ENCODE data around the gene AQP2. TPM values are rescaled to one million over a fixed set of nuclear protein-coding genes. Genes with fewer than 3 reads are reported as not detected.

Gene AQP2
- polyA plus RNA-seq, 3 donors: 0.06 TPM; not detected in 2

DNA sequence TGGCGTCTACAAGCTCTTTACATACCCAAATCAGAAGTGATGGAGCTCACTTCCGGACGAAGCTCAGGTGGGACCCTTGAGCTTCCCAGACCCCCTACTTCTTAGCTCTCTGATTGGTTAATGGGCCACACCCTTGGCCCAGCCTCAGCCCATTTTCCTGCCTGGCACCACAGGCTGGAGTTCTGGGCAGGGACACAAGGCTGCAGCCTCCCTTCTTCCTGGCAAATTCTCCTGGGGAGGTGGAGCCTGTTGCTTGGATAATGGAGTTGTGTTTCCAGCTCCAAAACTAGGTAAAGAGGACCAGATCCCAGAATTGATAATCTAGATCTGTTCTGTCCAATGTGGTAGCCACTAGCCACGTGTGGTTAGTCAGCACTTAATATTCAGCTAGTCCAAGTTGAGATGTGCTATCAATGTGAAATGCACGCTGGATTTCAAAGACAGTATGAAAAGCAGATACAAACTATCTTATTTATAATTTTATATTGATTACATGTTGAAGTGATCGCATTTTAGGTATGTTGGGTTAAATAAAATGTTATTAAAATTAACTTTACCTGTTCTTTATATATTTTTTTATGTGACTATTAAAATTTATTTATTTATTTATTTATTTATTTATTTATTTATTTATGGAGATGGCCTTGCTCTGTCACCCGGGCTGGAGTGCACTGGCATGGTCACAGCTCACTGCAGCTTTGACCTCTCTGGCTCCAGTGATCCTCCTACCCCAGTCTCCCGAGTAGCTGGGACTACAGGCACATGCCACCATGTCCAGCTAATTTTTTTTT lies 34.2 kb upstream of the AQP2 start:
- no peak overlapping the region for H3K27ac ChIP-seq (ENCODE audit: low read depth, low read length)
- WGBS, 3 donors: 79 to 85% (median 80%) methylated on average over 8 of the region's 8 CpGs

DNA sequence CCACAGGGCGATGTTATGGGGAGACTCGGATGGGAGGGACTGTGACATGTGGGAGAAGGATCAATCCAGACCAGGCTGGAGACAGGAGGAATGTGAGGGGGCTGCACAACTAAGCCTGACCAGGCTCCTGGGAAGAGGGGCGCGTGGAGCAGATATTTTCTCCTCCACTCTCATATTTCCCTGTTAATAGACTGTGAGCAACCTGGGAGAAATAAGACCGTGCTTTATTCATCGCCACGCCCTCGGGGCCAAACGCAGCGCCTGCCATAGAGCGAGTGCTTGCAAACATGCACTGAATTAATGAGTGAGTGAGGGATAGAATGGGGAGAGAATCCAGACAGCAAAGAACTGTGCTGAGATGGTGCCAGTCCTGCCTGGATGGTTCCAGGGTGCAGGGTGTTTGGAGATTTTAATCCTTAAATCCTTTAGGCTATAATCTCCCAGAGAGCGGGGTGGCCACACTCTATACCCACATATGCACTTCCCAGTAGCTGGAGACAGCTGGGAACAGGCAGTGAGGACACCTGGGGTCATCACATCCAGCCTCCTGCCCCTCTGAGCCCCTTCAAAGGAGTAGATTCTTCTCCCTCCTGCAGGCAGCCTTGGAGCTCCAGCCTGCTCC lies 33.3 kb upstream of the AQP2 start:
- H3K27ac ChIP-seq (ENCODE audit: low read depth, low read length): no peak overlapping the region
- WGBS, 3 donors: 87 to 91% (median 91%) methylated on average over 12 of the region's 12 CpGs

DNA sequence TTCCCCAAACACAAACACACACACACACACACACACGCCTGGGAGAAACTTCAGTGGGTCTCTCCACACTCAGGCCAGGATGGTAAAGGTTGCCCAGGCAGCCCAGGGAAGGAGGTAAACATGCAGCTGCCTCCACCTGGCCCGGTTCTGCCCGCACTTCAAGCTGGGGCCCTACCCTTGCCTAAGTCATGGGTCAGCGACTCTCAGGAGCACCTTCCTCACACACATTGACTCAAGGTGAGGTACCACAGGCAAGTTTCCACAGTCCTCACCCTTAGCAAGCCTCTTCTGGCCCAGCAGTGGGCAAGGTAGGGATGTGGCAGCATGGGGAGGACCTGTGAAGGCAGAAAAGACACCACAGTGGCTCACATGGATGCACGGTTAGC lies 32.8 kb upstream of the AQP2 start:
- WGBS, 3 donors: 90 to 92% (median 91%) methylated on average over 5 of the region's 5 CpGs
- no peak overlapping the region for H3K27ac ChIP-seq (ENCODE audit: low read depth, low read length)

DNA sequence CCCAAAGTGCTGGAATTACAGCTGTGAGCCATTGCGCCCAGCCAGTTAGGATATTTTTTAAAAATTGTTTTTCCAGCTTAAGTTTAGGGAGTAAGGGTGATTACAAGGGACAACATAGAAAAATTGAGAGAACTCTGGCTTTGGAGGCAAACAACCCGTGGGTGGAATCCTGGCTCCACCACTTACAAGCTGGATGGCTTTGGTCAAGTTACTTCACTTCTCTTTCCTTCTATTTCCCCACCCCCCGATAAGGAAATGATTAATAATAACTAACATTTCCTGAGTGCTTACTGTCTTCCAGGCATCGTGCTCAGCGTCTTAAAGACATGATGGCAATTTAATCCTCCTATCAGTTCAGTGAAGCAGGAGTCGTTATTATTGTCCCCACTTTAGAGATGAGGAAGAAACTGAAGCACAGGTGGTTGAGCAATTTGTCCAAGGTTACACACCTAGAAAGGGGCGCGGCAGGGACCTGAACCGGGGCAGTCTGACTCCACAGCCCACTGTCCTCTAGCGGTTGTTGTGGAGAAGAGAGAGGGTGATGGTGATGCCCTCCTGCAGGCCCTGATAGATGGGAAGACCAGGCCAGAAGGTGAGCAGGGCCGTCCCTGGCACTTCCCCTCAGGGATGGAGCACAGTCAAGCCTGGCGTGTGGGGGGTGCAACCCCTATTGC lies 30.2 kb upstream of the AQP2 start:
- no peak overlapping the region for H3K27ac ChIP-seq (ENCODE audit: low read depth, low read length)
- WGBS, 3 donors: 41 to 67% (median 46%) methylated on average over 12 of the region's 12 CpGs

DNA sequence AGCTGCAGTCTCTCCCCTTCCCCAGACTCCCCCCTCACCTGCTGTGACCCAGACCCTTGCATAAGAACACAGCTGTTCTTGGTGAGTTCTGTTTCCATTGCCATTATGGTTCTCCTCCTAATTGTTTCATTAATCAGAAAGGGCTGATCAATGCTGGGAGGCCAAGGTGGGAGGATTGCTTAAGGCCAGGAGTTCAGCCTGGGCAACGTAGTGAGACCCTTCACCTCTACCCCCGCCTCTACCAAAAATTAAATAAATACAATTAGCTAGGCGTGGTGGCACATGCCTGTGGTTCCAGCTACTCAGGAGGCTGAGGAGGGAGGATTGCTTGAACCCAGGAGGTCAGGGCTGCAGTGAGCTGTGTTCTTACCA lies 29.6 kb upstream of the AQP2 start:
- H3K27ac ChIP-seq (ENCODE audit: low read depth, low read length): no peak overlapping the region
- 80 to 87% (median 83%) methylated on average over 3 of the region's 3 CpGs for WGBS, 3 donors

DNA sequence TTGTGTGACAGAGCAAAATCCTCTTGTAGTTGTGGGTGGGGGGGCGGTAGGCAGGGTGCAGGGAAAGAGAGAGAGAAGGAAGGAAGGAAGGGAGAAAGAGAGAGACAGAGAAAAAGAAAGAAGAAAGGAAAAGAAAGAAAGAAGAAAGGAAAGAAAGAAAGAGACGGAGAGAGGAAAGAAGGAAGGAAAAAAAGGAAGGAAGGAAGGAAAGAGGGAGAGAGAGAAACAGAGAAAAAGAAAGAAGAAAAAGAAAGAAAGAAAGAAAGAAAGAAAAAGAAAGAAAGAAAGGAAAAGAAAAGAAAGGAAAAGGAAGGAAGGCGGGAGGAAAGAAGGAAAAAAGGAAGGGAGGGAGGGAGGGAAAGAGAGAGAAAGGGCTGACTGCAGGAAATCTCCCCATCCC lies 29.2 kb upstream of the AQP2 start:
- no peak overlapping the region for H3K27ac ChIP-seq (ENCODE audit: low read depth, low read length)
- WGBS, 3 donors: 65 to 71% (median 66%) methylated on average over 3 of the region's 3 CpGs

DNA sequence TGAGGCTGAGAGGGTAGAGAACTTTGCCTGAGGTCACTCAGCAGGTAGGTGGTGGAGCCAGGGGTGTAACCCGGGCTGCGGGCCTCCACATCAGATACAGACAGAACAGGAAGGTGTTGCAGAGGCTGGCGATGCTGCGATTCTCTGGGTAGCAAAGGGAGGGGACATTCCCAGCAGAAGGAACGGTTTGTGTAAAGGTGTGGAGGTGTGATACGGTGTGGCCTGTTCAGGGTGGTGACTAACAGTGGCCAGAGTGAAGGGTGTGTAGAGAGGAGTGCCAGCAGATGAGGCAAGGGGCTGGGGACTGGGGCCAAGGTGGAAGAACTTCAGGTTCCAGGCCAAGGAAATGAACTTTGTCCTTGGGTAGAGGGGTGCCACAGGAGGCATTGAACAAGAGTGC lies 28.6 kb upstream of the AQP2 start:
- H3K27ac ChIP-seq (ENCODE audit: low read depth, low read length): no peak overlapping the region
- WGBS, 3 donors: 59 to 80% (median 74%) methylated on average over 6 of the region's 6 CpGs

DNA sequence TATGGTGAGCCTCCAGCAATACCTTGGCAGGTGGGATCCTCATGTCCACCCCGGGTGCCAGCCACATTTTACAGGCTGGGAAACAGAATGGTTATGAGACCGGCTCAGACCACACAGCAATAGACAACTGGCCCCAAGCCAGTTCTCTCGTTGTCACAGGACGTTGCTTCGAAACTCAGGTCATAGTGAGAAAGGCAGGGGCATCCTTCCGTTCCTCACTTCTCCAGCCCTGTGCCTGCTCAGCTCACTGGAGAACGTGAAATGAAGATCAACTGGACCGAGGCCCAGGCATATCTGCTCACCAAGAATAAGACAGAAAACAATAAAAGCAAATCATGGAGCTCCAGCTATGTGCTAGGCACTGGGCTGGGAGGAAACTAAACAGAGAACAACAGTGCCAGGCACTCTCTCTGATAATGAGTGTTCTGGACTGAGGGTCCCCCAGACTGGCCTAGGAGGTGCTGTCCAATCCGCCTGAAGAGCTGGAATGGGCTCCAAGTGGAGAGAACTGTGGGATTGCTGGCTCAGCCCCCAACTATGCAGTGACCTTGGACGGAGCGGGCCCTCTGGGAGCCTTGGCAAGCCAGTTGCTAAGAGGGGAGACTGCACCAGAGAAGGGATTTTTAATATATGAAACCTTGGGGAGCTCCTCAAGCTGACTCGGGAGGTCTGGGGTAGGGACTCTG lies 28.0 kb upstream of the AQP2 start:
- H3K27ac ChIP-seq (ENCODE audit: low read depth, low read length): no peak overlapping the region
- WGBS, 3 donors: 59 to 65% (median 62%) methylated on average over 12 of the region's 12 CpGs

DNA sequence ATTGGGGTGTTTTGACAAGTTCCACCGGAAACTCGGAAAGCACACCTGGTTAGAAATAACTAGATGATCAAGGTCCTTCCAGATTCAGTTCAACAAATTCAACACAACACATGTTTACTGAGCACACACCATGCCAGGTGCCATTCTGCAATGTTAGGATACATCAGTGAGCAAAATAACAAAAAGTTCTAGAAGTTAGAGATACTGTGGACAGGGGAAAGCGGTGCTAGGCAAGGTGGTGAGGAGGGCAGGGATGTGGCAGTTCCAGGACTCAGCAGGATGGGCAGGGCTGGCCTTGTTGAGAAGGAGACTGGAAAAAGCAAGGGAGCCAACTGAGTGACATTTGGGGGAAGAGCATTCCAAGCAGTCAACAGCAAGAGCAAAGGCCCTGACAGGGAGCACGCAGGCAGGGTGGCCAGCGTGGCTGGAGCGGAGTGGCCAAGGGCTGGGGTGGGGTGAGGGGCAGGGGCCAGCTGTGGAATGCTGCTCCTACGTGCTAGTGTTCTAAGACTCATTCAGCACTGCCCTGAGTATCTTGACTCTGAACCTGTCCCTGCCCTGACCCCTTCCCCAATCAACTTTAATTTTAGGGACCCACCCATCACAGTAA lies 27.4 kb upstream of the AQP2 start:
- no peak overlapping the region for H3K27ac ChIP-seq (ENCODE audit: low read depth, low read length)
- 71 to 74% (median 72%) methylated on average over 7 of the region's 7 CpGs for WGBS, 3 donors

DNA sequence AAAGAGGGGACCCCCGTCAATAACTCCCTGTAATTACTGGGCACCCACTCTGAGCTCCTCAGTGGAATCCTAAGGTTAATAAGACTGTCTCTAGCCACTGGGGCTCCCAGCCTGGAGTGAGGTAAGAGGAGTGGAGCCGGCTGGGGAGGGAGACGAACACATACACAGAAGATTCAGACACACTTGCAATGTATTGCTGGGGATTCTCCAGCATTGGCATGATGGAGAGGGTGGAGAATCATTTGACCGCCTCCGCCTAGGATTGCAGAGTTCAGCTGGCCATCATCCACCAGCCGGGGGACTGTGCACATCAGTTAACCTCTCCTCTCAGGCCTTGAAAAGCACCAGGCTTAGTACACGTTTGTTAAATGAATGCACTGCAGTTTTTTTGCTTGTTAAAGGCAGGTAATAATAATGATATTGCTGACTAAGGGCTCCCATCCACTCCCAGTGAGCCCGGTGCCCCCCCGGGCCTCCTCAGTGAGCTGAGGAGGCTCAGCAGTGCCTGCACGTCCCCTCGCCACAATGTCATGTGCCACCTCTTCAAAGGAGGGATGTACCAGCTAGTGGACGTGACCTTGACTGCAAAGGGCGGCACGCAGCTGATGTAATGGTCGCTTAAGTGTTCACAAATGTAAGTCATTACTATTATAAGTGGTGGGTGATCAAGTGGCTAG lies 26.5 kb upstream of the AQP2 start:
- WGBS, 3 donors: 77 to 89% (median 80%) methylated on average over 15 of the region's 15 CpGs
- no peak overlapping the region for H3K27ac ChIP-seq (ENCODE audit: low read depth, low read length)

DNA sequence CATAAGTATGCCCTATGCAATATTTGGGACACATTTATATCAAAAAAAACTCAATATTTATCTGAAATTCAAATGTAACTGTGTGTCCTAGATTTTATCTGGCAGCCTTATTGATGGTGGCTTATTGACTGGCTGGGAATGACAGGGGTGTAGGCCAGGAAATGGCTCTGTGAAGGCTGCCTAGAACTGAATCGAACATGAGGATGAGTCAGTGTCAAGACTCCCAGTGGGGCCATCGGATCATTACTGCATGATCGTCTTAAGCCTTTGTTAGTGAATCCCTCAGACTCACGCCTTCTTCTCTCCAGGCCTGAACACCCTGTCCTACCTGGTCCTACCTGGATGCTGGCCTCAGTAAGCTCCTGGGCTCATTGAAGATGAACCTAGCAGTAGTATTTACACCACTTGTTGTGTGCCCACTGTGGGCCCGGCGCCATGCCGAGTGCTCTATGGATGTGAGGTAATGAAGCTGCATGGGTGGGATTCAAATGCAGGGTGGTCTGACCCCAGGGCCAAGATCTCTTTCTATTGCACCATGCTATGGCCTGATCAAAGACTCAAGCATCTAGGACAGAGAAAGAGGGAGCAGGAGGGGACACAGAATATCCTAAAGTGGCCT lies 25.8 kb upstream of the AQP2 start:
- no peak overlapping the region for H3K27ac ChIP-seq (ENCODE audit: low read depth, low read length)
- WGBS, 3 donors: 81 to 88% (median 85%) methylated on average over 7 of the region's 7 CpGs

DNA sequence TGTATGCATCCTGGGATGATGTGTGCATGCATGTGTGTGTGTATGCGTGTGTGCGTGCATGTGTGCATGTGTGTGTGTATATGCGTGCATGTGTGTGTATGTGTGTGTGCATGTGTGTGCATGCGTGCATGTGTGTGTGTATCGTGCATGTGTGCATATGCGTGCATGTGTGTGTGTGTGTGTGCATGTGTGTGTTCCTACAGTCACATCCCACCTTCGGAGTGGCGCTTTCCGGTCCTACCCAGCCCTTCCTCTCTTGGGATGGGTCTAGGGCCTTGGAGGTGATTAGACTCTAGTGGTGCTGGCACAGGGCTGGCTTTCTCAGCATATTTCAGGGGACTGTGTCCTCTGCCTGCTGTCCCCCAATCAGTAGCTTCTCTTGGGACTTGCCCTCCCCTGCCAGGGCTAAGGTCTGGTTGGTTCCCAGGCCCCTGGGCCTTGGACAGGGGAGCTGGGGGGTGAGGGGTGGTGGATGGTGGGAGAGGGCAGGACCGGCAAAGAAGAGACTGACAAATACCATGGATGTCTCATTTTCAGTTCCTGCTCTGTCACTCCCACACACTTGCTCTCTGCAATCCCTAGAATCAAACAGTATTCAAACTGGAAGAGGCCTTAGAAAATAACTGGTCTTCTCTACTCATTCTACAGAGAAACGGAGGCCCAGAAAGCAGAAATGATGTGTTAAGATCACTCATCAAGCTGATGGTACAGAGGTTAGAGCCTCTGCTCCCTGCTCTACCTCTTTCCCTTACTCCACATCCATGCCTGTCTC lies 24.9 kb upstream of the AQP2 start:
- H3K27ac ChIP-seq (ENCODE audit: low read depth, low read length): no peak overlapping the region
- WGBS, 3 donors: 86 to 89% (median 87%) methylated on average over 11 of the region's 11 CpGs

DNA sequence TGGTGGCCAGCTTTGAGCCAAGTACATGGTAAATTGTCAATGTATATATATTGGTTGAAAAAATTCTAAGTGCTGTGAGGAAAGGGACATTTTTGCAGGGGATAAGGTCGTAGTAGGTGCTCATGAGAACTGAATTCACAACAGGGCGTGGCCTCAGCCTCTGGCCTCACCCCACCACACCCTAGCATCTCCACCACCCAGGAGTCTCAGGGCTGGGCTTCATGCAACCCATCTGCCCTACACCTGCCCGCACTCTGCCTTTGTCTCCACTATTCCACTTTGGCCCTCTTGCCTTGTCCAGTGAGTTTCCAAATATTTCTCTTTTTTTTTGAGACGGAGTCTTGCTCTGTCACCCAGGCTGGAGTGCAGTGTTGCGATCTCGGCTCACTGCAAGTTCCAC lies 22.1 kb upstream of the AQP2 start:
- H3K27ac ChIP-seq (ENCODE audit: low read depth, low read length): no peak overlapping the region
- 90 to 94% (median 94%) methylated on average over 6 of the region's 6 CpGs for WGBS, 3 donors

DNA sequence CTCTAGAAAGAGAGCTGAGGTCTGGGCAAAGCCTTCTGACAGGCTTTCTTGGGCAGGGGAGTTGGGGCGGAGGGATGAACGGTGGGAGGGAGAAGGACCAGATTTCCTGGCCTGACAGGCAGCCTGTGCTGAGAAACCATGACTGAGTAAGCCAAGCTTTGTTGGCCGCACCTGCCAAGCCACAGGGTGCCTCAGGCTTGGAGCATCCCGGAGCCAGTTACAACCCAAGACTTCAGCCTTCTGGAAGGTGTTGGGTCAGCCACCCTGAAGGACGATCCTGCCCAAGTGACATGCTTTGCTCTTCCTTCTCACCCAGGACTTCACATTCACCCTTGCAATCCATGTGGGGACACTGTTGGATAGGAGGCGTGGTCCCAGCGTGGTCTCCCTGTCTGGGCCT lies 21.0 kb upstream of the AQP2 start:
- WGBS, 3 donors: 85 to 89% (median 89%) methylated on average over 7 of the region's 7 CpGs
- H3K27ac ChIP-seq (ENCODE audit: low read depth, low read length): no peak overlapping the region

DNA sequence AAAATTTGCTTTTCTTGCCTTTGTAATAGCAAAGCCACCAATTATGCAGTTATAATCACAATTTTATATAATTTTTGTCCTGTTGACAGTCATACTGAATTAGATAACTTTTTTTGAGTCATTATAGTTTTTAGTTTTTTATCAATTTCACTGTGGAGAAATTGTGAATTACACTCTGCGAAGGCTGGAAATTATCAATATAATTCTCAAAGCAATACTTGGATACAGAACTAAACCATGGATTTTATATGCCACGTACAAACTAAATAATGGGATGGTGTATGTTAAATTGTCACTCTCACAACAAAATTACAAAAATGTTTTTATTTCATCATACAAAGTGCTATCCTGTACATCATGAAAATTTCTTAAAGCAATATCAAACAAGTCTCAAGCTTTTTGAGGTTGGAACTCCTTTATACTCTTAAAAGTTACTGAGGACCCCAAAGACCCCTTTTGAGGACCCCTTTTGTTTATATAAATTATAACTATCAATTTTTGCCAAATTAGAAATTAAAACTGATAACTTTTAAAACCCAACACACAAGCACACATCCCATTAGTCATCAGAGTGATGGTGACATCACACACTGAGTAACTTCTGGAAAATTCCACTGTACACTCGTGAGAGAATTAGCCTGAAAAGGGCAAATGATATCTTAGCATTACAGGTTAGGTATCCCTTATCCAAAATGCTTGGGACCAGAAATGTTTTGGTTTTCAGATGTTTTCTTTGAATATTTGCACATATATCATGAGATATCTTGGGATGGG lies 19.8 kb upstream of the AQP2 start:
- no peak overlapping the region for H3K27ac ChIP-seq (ENCODE audit: low read depth, low read length)
- 60 to 77% (median 66%) methylated on average over 3 of the region's 3 CpGs for WGBS, 3 donors

DNA sequence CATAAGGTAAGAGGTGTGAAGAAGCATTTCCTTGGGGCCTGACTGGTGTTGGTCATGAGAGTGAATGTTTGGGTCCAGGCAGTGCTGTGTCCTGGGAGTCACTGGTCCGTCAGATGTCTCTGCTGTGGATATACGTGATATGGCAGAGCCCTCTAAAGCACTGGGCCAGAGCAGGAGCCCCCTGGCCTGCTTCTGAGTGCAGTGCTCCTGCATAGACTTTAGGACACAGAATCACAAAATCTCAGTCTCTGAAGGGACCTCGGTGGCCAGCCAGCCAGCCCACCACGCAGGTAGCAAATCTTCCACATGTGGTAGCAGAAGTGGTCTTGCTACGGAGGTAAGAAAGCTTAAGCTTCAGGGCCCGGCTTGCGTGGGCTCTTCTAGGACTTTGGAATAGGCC lies 18.5 kb upstream of the AQP2 start:
- no peak overlapping the region for H3K27ac ChIP-seq (ENCODE audit: low read depth, low read length)

More for the DNA sequence above, 18.5 kb upstream of the AQP2 start:
- 63 to 77% (median 76%) methylated on average over 7 of the region's 7 CpGs for WGBS, 3 donors
